Stimulated activated CD4-positive, alpha-beta T cell treated with anti-CD3 and anti-CD28 coated beads, Interleukin-1b, Interleukin-23, amount 100 ng/mL, for 1 hour (primary cell): ENCODE results near the gene SLC2A4RG.

Experiments
- DNase-seq, 2 donors: peaks; one replicate each; pipeline ENCODE4 v3.0.0-alpha.2; 2020; ENCODE audit warnings: low read depth in 2 of 2

Gene SLC2A4RG

DNA sequence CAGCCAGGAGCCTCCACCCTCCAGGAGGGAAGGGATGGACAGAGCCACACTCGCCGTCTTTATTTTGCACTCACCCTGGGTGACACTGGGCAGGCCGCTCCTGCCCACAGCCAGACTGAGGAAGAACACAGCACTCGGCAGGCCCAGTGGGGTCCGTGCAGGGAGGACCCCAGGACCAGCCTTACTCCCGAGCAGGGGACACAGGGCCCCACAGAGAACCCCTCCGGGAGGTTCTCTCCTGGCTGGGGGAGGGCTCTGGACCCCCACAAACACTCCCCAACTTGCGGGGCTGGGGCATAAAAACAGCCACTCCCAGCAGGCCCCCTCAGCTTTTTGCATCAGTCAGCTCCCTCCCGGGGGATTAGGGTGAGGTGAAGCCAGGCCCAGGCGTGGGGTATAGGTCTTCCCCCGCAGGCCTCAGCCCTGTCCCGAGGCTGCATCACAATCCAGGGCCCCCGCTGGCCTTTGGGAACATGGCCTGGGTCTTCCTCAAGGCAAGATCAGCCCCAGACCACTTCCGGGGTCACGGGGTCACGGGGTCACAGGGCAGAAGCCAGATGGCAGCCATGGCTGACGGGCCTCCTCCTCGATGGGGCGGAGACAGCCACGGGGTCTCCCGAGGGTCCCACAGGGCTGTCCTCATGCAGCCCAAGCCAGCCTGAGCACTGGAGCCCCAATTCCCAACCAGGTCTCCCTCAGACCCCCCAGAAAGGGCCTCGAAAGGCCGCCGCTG lies 39.9 kb upstream of the SLC2A4RG start:
- DNase-seq: no peak

DNA sequence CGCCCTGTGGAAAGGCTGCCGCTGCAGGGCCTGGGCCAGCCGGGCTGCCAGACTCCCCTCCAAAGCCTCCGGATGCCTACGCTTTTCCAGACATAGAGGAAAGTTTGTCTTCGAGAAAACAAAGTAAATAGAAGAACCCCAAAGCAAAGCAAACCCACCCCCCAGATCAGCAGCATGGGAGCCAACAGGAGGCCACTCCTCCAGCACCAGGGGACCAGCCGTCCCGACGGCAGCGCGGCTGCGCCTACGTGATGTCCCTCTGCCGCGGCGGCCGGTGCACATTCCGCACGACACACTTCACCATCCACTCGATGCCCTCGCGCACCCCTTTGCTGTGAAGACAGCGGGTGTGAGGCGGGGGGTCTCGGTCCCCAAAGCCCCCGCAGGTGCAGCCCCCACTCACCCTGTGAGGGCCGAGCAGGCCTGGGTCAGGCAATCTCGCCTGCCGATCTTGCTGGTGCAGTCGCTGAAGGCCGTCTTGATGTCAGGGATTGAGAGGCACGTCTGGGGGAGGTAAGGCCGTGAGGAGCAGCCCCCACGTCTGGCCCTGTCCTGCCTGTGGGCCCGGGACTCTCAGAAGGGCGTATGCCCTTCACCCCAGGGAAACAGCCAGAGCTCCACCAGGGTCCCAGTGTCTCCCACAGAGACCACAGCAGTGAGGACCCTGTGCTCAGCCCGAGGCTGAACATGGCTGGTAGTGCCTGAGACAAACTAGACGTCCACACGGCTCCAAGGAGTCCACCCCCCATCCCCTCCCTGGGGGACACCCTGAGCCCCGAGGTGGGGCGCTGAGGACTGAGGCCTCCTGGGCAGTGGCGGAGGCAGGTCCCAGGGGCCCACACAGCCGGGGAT lies 39.2 kb upstream of the SLC2A4RG start:
- no peak for DNase-seq

DNA sequence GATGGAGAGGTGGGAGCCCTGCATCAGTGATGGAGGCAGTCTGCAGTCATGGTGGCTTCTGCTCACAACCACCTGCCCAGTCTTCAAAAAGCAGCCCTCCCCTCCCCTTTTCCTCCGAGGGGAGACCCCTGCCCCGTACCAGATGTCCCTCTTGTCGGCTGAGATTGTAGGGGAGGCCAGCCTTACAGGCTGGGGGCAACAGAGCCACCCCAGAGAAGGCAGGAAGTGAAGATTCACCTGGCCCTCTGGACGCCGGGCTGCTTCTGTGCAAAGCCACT lies 38.6 kb upstream of the SLC2A4RG start:
- no peak for DNase-seq

DNA sequence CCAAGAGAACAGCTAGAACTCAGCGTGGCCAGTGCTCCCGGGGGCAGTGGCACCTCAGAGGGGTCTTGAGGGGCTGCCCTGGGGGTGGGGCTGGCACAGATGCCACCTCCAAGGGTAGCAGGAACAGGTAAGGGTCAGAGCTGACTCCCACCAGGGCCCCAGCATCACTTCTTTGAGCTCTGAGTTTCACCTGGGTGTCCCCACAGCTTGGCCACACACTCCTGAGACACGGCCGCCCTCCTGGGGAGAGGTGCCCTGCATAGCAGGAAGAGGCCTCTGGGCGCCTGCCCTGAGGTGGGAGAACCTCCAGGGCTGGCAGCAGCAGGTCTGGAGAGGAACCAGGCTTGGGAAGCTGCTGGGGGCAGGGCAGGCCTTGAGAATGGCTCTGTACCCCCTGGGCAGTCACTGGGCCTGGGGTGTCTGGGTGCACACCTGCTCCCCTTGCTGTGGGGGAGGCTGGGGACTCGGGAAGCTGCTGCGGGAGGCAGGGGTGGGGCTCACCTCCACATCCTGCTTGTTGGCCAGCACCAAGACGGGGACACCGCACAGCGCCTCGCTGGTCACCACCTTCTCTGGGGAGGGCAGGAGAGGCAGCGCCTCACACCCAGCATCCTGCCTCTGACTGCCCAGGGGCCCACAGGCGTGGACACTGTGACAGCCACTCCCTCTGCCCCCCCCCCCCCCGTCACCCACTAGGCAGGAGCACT lies 38.1 kb upstream of the SLC2A4RG start:
- no peak for DNase-seq

DNA sequence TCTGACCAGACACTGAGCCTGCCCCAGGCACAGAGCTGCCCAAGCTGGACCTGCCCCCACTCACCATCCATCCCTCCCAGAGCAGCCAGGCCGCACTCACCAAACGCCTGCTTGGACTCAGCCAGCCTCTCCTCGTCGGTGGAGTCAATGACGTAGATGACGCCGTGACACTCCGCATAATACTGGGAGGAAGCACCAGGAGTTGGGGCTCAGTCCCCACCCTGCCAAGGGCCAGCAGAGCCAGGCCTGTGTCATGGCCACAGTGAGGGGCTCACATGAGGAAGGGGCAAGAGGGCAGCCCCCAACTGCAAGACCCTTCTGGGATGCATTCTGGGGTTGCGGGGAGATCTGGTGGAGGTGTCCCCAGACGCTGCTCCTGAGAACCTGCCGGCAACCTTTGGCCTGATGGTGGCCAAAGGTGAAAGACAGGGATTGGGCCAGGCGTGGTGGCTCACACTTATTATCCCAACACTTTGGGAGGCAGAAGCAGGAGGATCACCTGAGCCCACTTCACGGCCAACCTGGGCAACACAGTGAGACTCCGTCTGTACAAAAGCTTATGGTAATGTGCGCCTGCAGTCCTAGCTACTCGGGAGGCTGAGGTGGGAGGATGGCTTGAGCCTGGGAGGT lies 37.4 kb upstream of the SLC2A4RG start:
- DNase-seq: no peak

DNA sequence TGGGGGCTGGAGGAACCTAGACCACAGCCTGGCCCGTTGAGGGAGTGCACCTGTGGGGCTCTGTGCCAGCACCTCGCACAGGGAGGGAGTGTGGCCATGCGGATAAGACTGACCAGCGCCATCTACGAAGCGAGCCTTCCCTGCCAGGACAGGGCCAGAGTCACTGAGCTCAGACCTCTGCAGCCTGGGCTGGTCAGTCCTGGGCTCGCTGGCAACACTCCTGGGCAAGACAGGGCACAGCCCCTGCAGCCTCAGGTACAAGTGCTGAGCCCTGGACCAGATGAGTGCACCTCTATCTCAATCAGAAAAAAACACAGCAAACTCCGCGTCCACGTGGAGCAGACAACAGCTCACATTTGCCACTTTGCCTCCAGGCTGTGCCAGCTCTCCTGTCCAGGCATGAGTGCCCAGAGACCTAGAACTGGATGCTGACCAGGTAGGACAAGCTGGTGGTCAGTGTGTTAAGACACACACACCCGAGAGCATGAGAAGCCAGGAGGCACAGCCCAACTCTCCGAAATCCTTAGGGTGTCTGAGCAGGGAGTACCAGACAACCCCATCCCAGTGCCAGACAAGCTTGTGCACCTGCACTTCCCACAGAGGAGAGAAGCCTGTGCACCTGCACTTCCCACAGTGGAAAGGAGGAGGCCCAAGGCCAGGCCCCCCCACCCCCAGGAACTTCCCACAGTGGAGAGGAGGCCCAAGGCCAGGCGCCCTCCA lies 36.7 kb upstream of the SLC2A4RG start:
- DNase-seq: no peak

DNA sequence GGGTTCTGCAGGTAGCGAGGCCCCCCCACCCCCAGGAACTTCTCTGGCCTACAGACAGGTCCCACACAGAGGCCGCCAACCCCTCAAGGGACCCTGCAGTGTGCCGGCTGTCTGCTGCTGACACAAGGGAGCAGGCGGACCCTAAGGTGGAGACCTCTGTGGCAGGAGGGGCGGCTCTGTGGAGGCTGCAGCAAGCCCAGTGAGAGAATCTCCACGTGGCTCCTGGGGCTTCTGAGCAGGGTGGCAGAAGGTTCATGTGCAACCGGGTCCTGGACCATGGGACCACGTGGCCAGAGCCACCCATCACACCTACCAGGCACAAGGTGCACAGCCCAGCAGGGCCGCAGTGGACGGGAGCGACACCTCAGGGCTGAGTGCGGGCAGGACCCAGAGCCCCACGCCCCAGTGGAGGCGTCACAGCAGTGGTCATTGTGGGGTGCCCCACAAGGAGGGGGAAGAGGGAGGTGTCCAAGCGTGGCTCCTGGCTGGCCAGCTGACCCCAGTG lies 36.1 kb upstream of the SLC2A4RG start:
- no peak for DNase-seq

DNA sequence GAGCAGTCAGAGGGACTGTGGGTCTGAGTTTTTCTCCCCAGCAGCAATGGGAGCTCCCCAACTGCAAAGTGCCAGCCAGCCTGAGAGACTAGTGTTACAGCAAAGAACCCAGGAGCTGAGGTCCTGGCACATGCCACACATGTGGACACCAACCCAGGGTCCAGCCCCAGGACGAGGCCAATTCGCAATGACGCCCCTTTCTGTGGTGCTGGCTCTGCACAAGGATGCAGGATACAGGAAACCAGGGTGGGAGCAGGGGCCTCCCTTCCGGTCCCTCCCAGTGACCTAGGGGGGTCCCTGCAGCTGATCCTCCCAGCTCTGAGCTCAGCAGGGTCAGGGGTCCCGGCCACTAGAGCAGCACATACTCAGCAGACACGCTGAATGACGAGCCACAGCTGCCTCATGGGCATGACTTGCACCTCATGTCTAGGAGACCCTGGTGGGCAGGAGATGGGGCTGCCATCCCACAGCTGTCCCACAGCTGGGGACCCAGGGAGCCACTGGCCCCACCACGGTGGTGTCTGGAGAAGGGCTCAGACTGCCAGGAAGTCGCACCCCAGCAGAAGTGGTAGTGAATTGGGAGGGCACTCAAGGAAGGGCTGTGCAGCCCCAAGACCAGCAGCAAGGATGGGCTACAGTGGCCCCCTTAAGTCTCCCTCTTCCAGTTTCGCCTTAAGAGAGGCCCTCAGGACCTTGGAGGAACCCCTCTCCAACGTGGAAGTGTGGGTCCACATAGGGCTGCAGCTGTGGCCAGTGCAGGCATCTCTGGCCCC lies 35.4 kb upstream of the SLC2A4RG start:
- DNase-seq: no peak

DNA sequence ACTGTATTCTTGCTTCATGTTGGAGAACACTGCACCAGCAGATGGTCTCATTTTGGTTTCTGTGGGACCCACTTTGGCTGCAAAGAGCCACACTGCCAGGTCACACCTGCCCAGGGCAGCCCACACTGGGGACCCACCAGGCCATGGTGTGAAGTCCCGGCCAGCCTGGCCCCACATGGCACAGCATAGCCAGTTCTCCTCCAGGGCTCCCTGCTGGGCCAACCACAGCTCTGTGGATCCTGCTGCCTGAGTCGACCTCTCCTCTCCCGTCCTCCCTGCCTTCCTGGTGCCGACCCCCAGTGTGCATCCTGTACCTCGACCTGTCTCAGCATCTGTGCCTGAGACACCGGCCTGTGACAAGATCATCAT lies 34.8 kb upstream of the SLC2A4RG start:
- DNase-seq: no peak

DNA sequence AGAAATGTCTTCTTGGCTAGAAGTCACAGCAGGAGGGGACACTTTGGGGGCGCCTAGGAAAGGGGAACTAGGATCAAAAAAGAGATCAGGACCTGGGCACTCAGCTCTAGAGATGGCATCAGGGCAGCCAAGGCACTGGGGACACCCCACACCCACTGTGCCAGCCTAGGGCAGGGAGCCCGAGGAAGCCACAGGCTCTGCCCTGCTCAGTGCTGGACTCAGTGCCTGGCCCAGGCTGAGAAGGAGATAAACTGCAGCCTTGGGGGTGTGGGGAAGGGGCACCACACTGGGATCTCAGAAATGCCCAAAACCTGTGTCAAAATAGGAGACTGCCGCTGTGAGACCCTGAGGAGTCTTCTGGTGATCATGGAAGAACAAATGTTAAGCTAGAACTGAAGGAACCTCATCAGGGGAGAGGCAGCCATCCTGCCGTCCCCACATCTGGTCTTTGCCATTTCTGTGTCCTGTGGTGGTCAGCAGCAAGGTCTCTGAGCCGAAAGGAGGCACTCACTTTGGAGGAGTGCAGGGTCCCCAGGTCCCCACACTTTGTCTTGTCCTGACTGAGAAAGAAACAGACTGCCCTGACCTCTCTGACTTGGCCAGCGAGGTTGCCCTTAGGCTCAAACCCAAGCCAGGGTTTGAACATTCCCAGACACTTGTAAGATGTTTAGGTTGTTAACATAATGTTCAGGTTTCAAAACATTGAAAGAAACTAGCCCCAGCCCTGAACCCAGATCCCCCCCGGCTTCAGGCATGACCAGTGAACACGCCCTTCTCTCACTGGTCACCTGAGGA lies 34.1 kb upstream of the SLC2A4RG start:
- DNase-seq: no peak

DNA sequence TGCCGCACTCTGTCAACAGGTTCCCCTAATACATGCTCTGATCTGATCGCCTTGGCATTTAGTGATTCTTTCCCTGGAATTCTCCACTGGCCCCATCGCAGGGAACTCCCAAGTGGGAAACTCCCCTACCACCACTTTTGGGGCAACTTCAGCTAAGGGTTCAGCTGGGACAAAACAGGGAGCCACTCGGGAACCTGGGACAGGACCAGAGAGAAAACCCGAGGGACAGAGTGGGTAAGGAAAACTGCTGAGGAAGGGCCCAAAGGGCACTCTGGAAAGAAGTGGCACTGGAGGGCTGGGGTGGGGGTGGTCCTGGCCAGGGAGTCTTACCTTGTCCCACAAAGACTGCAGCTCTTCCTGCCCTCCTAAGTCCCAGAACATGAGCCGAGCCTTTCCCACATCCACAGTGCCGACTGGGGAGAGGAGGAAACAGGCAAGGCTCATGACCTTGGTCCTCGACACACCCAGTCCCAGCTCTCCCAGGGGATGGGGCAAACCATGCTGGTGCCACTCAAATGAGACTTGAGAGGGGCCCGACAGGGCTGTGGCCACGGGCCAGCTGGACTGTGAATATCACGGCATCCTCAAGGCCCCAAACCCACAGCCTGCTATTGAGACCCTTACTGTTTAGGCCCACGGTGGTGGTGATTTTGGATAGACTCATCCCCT lies 33.4 kb upstream of the SLC2A4RG start:
- DNase-seq: no peak

DNA sequence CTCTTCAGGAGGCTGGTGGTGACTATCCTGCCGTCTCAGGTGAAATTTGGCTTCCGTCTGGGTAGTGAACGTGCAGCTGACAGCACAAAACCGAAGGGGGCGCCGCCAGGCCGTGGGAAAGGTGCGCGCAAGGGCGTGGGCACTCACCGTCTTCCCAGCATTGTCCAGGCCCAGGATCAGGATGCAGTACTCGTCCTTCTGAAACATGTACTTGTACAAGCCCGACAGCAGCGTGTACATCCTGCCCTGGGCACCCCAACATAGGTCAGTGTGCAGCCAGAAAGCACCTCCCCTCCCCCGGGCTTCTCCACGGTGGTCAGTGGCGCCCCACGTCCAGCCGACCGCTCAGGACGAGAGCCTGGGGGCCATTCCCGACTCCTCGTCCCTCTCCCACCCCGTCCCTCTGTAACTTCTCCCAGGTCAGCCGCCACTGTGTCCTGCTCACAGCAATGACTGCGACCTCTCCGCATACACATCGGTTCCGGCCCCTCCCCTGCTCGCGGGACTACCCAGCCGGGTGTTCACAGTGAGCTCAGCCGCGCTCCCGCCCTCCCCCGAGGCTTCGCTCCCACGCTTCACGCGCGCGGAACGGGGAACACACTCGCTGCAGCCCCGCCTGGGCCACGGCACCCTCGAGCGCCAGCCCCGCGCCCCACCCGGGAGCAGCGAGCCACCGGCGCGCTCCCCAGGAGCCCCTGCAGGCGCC lies 32.6 kb upstream of the SLC2A4RG start:
- DNase-seq: peak in 1 of 2 donors; percentile 46

DNA sequence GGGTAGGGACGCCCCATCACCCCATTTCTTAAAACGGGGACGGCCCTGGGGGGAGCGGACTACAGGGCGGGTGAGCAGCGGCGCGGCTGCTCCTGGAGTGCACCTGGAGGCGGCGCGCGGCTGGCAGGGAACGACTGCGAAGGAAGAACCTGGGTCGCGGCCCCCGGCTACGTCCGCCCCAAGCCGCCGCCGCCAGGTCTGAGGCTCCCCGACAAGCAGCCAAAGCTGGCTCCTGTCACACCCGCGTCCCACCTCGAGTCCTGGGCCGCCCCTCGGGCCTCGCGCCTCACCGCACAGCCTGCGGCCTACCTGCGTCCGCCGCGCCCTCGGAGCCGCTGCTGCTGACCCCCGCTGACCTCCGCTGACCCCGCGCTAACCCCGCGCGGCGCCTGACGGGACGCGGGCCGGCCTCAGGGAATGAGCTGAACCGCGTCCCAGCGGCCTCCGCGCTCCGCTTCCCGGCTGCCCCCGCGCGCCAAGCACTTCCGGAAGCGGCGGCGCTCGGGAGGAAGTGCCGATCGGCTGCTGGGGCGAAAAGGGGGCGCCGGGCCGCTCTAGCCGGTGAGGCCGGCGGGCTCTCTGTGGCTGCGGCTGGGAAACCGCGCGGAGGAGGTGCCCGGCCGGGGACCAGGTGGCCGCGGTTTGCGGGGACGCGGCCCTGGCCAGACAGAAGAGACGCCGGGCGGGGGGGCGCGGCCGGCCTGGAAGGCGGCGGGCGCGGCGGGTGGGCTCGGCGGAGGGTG lies 31.8 kb upstream of the SLC2A4RG start, which contains the start of the genes ARFRP1 and ZGPAT:
Gene ARFRP1 (minus strand): TSS at position 419 of the 743 bp plus-strand sequence. CDS start 885 bp downstream, outside the sequence.
Gene ZGPAT (plus strand): TSS at position 482 of the 743 bp plus-strand sequence. CDS start 542 bp downstream, outside the sequence.
- DNase-seq: peak; percentile 77 to 81

DNA sequence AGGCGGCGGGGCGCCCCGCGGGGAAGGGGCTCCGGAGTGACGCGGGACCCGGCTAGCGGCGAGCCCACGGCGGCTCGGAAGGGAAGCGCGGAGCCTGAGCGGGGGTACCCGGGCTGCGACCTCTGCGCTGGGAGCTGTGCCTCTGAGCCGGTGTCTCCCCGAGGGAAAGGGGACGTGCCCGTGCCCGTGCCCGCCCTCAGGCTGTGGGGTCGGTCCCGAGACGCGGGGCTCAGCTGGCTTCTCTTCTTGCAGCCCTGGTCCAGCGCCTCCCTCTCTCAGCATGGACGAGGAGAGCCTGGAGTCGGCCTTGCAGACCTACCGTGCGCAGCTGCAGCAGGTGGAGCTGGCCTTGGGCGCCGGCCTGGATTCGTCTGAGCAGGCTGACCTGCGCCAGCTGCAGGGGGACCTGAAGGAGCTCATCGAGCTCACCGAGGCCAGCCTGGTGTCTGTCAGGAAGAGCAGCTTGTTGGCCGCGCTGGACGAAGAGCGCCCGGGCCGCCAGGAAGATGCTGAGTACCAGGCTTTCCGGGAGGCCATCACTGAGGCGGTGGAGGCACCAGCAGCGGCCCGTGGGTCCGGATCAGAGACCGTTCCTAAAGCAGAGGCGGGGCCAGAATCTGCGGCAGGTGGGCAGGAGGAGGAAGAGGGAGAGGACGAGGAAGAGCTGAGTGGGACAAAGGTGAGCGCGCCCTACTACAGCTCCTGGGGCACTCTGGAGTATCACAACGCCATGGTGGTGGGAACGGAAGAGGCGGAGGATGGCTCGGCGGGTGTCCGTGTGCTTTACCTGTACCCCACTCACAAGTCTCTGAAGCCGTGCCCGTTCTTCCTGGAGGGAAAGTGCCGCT lies 31.1 kb upstream of the SLC2A4RG start:
- DNase-seq: no peak

DNA sequence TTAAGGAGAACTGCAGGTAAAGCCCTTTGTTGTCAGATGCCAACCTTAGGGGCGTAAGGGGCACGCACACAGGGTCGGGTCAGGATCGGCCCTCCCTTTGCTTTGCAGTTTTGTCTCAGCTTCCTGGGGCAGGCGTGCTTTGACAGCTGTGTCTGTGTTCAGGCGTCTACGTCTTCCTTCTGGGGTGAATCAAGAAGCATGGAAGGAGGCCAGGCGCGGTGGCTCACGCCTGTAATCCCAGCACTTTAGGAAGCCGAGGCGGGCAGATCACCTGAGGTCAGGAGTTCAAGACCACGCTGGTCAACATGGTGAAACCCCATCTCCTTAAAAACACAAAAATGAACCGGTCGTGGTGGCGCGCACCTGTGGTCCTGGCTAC lies 30.4 kb upstream of the SLC2A4RG start:
- DNase-seq: no peak

DNA sequence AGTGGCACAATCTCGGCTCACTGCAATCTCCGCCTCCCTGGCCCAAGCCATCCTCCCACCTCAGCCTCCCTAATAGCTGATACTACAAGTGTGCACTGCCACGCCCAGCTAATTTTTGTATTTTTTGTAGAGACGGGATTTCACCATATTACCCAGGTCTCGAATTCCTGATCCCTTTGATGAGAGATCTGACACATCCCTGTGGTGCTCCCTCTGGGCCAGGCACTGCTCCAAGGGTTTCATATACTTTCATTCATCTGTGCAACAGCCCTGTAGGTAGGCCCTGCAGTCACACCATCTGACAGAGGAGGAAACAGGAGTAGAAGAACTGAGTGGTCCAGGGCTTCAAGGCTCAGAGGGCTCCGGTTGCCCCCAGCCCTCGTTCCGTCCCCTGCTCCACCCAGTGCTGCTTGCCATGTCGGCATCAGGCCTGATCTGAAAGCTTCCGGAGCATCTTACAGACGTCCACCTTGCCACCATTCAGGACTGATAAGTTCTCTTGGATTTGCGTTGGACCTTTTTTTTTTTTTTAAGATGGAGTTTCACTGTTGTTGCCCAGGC lies 28.4 kb upstream of the SLC2A4RG start:
- no peak for DNase-seq
